Measurements from ENCODE around the gene TEAD2. TPM values are rescaled to one million over a fixed set of nuclear protein-coding genes. Genes with fewer than 3 reads are reported as not detected.

The TEAD2 gene
- total and polyA plus RNA-seq, 8 donors = 36.3 to 136 (median 112) TPM

- TF ChIP-seq CTCF (IDR thresholded peaks at IDR 0.05) = no peak
- intact Hi-C loops (cut with DNase I) = no loop called here
- ATAC-seq (no peak), DNase-seq (no peak)
- Histone ChIP-seq H3K27ac (peak overlapping the region in 1 of 2 donors; percentile 86), H3K36me3 (peaks cover 0 to 29% of the 10 kb centered on the region in 2 donors), H3K9me3 (no peaks in the 10 kb centered on the region), H3K4me3 (peak overlapping the region in 1 of 2 donors; percentile 62), H3K4me1 (peaks cover 6 to 79% of the 10 kb centered on the region in 2 donors), H3K27me3 (no peaks in the 10 kb centered on the region)
These were observed 25.5 kb downstream of the TEAD2 start for GRCh38 chr19:49336482-49337266.

DNA sequence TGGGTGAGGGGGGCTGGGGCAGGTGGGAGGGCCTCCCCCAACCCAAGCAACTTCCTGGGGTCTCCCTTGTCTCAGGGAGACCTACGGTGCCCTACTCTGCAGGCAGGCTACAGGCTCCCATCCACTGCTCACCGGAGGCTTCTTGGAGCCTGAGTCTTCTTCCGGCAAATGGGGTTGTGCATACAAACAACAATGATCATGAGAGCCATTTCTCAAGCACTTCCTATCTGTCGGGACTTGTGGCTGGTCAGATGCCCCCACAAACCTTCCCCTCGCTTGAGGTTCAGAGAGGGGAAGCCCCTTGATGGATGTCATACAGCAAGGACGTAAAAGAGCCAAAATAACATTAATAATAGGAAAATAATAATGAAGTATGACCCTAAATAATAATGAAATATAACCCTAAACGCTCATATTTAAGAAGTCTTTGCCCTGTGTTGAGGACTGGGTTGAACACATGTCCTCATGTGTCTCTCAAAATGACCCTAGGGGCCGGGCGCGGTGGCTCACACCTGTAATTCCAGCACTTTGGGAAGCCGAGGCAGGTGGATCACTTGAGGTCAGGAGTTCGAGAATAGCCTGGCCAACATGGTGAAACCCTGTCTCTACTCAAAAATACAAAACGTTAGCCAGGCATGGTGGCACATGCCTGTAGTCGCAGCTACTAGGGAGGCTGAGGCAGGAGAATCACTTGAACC, 26.3 kb downstream of the TEAD2 start:
- DNase-seq (no peak), ATAC-seq (no peak)
- Histone ChIP-seq H3K27ac (peak overlapping the region; percentile 62 to 86), H3K36me3 (peaks cover 0 to 22% of the 10 kb centered on the region in 2 donors), H3K9me3 (no peaks in the 10 kb centered on the region), H3K4me1 (peaks cover 6 to 83% of the 10 kb centered on the region in 2 donors), H3K4me3 (peak overlapping the region; percentile 17 to 62), H3K27me3 (no peaks in the 10 kb centered on the region)
- TF ChIP-seq CTCF (IDR thresholded peaks at IDR 0.05) = no peak
- intact Hi-C loops (cut with DNase I) = no loop called here

GRCh38 chr19:49335071-49335783, 27.0 kb downstream of the TEAD2 start, which contains the start of gene CD37:
Gene CD37 (plus strand): TSS chr19:49335406. CDS start chr19:49335541, 135 bp downstream.
- Histone ChIP-seq H3K27me3 (no peaks in the 10 kb centered on the region), H3K27ac (peak within 1 kb of the TSS; percentile 62 to 86), H3K36me3 (peaks cover 0 to 15% of the 10 kb centered on the region in 2 donors), H3K4me1 (peaks cover 6 to 77% of the 10 kb centered on the region in 2 donors), H3K4me3 (peak within 1 kb of the TSS; percentile 17 to 62), H3K9me3 (no peaks in the 10 kb centered on the region)
- no peak for ATAC-seq
- DNase-seq = peak in 2 of 4 donors; percentile 54 to 85
- intact Hi-C loops (cut with DNase I) = no loop called here
- TF ChIP-seq CTCF (IDR thresholded peaks at IDR 0.05) = no peak

GRCh38 chr19:49333811-49334288, 28.4 kb downstream of the TEAD2 start:
- H3K27ac ChIP-seq = peak overlapping the region in 1 of 2 donors; percentile 86
- no peak overlapping the region for H3K4me3 ChIP-seq
- H3K36me3 ChIP-seq = peaks cover 0 to 4% of the 10 kb centered on the region in 2 donors
- peak in 2 of 4 donors; percentile 57 to 90 for DNase-seq
- peaks cover 0 to 64% of the 10 kb centered on the region in 2 donors for H3K4me1 ChIP-seq
- H3K27me3 ChIP-seq = no peaks in the 10 kb centered on the region
- H3K9me3 ChIP-seq = no peaks in the 10 kb centered on the region
- no peak for TF ChIP-seq CTCF (IDR thresholded peaks at IDR 0.05)
- ATAC-seq = peak; percentile 6
- intact Hi-C loops (cut with DNase I) = no loop called here

Measured in left lung (tissue), 10 donors.